ENCODE measurements around the gene ATAD3C. TPM values are rescaled to one million over a fixed set of nuclear protein-coding genes. Genes with fewer than 3 reads are reported as not detected.

Gene ATAD3C, protein sequence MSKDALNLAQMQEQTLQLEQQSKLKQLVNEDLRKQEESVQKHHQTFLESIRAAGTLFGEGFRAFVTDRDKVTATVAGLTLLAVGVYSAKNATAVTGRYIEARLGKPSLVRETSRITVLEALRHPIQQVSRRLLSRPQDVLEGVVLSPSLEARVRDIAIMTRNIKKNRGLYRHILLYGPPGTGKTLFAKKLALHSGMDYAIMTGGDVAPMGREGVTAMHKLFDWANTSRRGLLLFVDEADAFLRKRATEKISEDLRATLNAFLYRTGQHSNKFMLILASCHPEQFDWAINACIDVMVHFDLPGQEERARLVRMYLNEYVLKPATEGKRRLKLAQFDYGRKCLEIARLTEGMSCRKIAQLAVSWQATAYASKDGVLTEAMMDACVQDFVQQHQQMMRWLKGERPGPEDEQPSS
- not detected for total RNA-seq

GRCh38 chr1:1449099-1449739 lies at the start of gene ATAD3C:
Gene ATAD3C (plus strand): TSS chr1:1449689. CDS start chr1:1450684, 995 bp downstream.

GRCh38 chr1:1406821-1407635 lies 42.5 kb upstream of the ATAD3C start, which contains the start of gene MRPL20:
Gene MRPL20 (minus strand): TSS chr1:1407293. CDS start chr1:1407217, 76 bp downstream.

GRCh38 chr1:1421147-1421906 lies 28.2 kb upstream of the ATAD3C start, which contains the start of gene ANKRD65:
Gene ANKRD65 (minus strand): TSS chr1:1421276. CDS start chr1:1421005, 271 bp downstream.

DNA sequence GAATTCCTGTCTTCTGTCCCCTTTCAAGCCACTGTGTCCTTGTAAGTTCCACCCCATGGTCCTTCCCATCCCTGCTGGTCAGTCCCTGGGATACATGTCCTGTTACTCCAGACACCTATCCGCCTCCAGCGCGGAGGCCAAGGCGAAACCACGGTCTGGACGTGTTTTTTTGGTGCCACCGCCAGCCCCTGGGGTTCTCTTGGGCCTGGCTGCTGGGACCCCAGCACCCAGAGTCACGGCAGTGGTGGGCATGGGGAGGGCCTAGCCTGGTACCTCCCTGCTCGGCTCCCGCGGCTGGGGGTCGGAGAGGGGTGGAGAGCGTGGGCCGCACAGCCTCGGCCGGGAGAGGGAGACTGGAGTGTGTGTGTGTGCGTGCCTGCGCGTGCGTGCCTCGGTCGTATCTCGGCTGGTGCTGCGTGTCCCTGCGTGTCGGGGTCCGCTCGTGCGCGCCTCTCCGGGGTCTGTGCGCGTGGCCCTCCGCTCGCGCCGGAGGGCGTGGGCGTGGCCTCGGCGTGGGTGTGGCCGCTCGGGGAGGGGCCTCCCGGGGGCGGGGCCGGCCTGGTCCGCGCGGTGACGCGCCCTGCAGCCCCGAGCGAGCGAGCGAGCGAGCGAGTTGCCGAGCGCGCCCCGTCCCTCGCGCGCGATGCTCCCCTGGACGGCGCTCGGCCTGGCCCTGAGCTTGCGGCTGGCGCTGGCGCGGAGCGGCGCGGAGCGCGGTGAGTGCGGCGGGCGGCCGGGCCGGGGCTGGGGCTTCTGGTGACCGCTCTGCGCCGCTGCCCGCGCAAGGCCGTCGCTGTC lies 14.2 kb upstream of the ATAD3C start, which contains the start of gene VWA1:
VWA1 (plus strand) TSS at position 585 of the 798 bp plus-strand sequence; CDS start at position 644, 59 bp downstream.

DNA sequence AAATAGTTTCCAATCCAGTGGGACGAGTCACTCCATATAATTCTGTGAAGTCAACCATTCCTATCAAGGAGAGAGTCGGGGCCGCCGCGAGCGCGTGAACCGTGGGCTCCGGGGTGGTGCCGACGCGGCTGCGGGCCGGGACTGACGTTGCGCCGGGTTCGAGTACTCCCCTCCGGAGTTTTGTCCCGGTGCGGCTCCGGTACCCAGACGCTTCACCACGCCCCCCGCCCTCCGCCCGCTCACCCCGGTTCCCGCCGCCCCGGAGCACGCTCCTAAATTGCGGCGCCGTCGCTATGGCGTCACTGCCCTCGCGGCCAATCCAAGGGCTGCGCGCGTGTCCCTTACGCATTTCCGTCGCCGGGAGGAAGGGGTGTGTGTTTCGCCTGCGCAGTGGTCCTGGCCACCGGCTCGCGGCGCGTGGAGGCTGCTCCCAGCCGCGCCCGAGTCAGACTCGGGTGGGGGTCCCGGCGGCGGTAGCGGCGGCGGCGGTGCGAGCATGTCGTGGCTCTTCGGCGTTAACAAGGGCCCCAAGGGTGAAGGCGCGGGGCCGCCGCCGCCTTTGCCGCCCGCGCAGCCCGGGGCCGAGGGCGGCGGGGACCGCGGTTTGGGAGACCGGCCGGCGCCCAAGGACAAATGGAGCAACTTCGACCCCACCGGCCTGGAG lies 22.0 kb downstream of the ATAD3C start, which contains the start of gene ATAD3B:
ATAD3B (plus strand) TSS at position 377 of the 664 bp plus-strand sequence; CDS start at position 497, 120 bp downstream.

DNA sequence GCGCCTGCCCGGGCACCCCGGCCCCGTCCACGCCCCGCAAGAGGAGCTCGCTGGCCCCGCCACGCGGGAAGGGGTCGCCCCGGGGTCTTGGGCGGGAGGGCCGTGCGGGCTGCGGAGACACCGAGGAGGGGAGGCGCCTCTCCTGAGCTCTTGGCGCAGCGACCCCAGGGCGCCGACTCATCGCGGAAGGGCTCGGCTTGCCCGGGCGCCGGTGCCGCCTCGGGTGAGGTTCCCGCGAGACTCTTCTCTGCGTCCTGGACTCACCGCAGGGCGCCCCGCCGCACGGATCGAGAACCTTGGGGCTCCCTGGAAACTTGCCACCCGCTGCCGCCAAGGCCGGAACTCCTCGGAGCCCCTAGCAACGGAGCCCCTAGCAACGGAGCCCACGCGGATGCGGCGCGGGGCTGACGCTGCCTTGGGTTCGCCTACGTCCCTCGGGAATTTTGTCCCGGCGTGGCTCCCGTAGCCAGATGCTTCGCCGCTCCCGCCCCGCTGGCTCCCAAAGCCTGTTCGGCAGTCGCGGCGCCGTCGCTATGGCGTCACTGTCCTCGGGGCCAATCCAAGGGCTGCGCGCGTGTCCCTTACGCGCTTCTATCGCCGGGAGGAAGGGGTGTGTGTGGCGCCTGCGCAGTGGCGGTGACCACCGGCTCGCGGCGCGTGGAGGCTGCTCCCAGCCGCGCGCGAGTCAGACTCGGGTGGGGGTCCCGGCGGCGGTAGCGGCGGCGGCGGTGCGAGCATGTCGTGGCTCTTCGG lies 62.2 kb downstream of the ATAD3C start, which contains the start of gene ATAD3A:
ATAD3A (plus strand) TSS at position 630 of the 753 bp plus-strand sequence; CDS start at position 737, 107 bp downstream.

Other genes starting within 250 kb of the ATAD3C start
- gene TNFRSF18, start 243.1 kb upstream of the ATAD3C start, total RNA-seq: not detected
- gene TNFRSF4, start 235.5 kb upstream of the ATAD3C start, total RNA-seq: not detected
- gene SDF4, start 217.7 kb upstream of the ATAD3C start, total RNA-seq: 34.4 TPM
- 24.7 TPM for gene B3GALT6, start 217.5 kb upstream of the ATAD3C start, total RNA-seq
- gene C1QTNF12, start 203.0 kb upstream of the ATAD3C start, total RNA-seq: not detected
- 52.0 TPM for gene UBE2J2, start 175.8 kb upstream of the ATAD3C start, total RNA-seq
- gene SCNN1D, start 169.3 kb upstream of the ATAD3C start, total RNA-seq: 4.4 TPM
- gene ACAP3, start 141.8 kb upstream of the ATAD3C start, total RNA-seq: 202 TPM
- gene PUSL1, start 141.1 kb upstream of the ATAD3C start, total RNA-seq: 10.0 TPM
- 69.2 TPM for gene INTS11, start 125.0 kb upstream of the ATAD3C start, total RNA-seq
- gene CPTP, start 124.9 kb upstream of the ATAD3C start, total RNA-seq: 16.3 TPM
- gene TAS1R3, start 118.4 kb upstream of the ATAD3C start, total RNA-seq: 1.6 TPM
- 80.1 TPM for gene DVL1, start 100.3 kb upstream of the ATAD3C start, total RNA-seq
- gene MXRA8, start 91.1 kb upstream of the ATAD3C start, total RNA-seq: 9.1 TPM
- 27.2 TPM for gene AURKAIP1, start 74.5 kb upstream of the ATAD3C start, total RNA-seq
- 262 TPM for gene CCNL2, start 50.4 kb upstream of the ATAD3C start, total RNA-seq
- 49.5 TPM for gene MRPL20, start 42.4 kb upstream of the ATAD3C start, total RNA-seq
- 1.6 TPM for gene ANKRD65, start 28.4 kb upstream of the ATAD3C start, total RNA-seq
- 4.1 TPM for gene VWA1, start 14.0 kb upstream of the ATAD3C start, total RNA-seq
- 22.5 TPM for gene ATAD3B, start 22.1 kb downstream of the ATAD3C start, total RNA-seq
- 13.5 TPM for gene ATAD3A, start 62.5 kb downstream of the ATAD3C start, total RNA-seq
- 20.3 TPM for gene TMEM240, start 90.9 kb downstream of the ATAD3C start, total RNA-seq
- gene SSU72, start 125.2 kb downstream of the ATAD3C start, total RNA-seq: 45.4 TPM
- gene FNDC10, start 150.4 kb downstream of the ATAD3C start, total RNA-seq: 2.2 TPM
- gene MIB2, start 165.8 kb downstream of the ATAD3C start, total RNA-seq: 67.6 TPM
- 0.63 TPM for gene MMP23B, start 182.5 kb downstream of the ATAD3C start, total RNA-seq
- 8.5 TPM for gene CDK11B, start 209.3 kb downstream of the ATAD3C start, total RNA-seq
- gene SLC35E2B, start 243.1 kb downstream of the ATAD3C start, total RNA-seq: 91.4 TPM

Measured in parietal lobe (tissue), 1 donor.